Kidney tubule cell (primary cell): Measurements from ENCODE around the gene MIPOL1.

Source experiments
- DNase-seq: peaks from one replicate; pipeline ENCODE4 v3.0.0-alpha.2; 2018; ENCODE audit warnings: low spot score

Gene MIPOL1

GRCh38 chr14:37597914-37598746 is 400.4 kb downstream of the MIPOL1 start:
- DNase-seq = no peak

DNA sequence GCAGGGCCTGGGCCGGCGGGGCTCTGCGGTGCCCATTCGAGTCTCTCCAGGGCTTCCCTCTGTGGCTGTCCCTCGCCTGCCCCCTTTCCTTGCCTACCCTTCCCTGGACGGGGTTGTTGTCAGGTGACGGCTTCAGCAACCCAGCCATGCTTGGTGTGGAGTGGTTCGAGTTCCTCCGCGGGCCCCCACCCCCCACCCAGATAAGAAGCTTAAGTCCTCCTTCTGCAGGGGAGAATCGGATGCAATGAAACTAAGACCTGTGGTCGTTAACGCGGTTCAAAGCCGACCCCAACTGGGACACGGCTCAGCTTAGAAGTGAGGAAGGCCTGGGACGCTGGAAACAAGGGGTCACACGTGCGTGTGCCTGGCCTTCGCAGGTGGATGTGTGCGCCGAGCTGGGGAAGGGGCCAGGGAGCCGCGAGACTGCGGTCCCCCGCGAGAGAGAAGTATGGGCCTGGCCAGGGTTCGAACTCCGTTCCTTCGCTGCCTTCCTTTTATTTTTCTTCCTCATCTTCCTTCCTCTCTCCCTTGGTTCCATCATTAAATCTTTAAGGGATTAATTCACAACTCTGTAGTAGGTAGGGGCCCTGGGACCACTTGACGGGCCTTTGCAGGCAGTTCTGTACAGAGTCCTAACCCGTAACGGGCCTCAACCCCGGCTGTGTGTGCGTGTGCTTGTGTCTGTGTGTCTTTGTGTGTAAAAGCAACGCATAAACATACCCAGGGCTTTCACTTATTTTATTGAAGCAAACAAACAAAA is 401.2 kb downstream of the MIPOL1 start:
- no peak for DNase-seq

DNA sequence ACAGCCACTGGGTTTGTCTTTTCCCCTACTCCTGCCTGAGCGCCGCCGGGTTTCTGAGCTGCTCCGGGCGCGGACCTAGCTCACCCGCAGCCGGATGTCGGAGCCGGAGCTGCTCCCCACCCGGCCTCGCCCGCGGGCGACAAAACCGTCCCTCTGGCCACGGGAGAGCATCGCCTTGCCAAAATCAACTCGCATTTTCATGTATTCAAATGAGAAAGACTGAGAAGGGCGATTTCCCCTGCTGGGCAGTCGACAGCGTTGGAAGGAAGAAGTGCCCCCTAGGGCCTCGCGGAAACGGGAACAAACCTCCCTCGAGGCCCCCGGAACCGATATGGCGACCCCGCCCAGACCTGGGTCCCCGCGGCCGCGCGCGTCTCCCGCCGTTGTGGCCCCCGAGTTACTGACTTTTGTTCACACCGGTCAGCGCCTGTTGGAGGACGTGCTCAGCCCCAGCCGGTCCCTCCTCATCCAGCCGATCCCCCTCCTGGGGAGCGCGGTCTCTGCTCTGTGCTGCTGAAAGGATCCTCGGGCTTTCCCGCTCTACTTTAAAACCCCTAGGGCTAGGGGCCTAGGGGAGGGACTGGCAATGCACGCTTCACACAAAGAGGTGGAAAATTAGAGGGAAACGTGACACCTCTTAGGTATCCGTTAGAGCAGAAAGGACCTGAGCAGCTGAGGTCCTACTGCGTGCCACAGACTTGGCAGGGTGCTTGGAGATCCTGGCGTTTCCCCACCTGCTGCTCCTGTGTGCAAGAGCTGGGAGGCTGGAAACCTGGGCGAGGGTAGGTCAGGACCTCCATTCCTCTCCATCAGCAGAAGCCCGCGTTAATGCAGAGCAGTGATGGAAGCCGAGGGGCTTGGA is 402.0 kb downstream of the MIPOL1 start:
- no peak for DNase-seq

- no peak for DNase-seq
These were observed 403.4 kb downstream of the MIPOL1 start for GRCh38 chr14:37600880-37601741.

- no peak for DNase-seq
These were observed 404.1 kb downstream of the MIPOL1 start for GRCh38 chr14:37601865-37602264.
